GM23248 (cell line): ENCODE data around the gene LDB2.

Experiments
- EZH2 ChIP-seq: fragments of 200-600 bp; sonication (generic); IDR thresholded peaks from 2 replicates; pipeline ENCODE4 v1.6.1; 2018; ENCODE audit warnings: antibody characterized with exemption, mild to moderate bottlenecking; ENCODE audit not compliant: insufficient read depth, poor library complexity, severe bottlenecking
- EZH2phosphoT487 ChIP-seq: fragments of 200-600 bp; sonication (generic); IDR thresholded peaks from 2 replicates; pipeline ENCODE4 v1.6.1; 2018; ENCODE audit warnings: antibody characterized with exemption, moderate library complexity, mild to moderate bottlenecking, low read depth; ENCODE audit not compliant: insufficient read depth

DNA sequence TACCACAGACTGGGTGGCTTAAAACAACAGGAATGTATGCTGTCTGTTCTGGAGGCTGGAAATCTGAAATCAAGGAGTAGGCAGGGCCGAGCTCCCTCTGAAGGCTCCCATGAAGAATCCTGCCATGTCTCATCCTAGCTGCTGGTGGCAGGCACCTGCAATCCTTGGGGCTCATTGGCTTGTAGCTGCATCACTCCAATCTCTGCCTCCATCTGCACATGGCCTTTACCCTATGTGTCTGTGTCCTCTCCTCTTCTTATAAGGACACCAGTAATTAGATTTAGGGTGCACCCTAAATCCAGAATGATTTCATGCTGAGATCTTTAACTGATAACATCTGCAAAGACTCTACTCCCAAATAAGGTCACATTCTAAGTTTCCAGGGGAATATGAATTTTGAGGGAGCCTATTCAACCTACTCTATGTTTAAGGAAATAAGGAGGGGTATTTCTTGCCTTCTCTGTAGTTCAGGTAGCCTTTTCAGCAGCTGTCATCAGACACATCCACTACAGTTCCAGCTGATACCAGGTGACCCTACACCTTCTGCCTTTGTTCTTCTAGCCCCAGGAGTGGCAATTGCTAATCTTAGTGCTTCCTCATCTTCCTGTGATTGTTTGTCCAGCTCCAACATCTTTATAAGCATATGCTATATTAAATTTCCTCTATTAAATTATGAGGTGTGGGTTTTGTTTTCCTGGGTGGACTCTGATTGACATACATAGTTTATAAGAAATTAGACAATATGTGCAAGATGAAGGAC, 377.1 kb downstream of the LDB2 start:
- no peak for TF ChIP-seq EZH2phosphoT487
- no peak for TF ChIP-seq EZH2
